MM.1S (cell line): Measurements from ENCODE around the gene POLD1.

ENCODE experiments used
- DNase-seq: peaks from one replicate; pipeline ENCODE4 v3.0.0-alpha.2; 2015
- H2AFZ ChIP-seq: fragments of 300-600 bp; sonication (generic); 2 replicates; pipeline ENCODE4 v1.6.0; 2016; ENCODE audit warnings: antibody characterized with exemption, low read length
- H3F3A ChIP-seq: fragments of 300-600 bp; sonication (generic); 2 replicates; pipeline ENCODE4 v1.6.1; 2016; ENCODE audit warnings: mild to moderate bottlenecking, antibody characterized with exemption, low read length, moderate library complexity, mixed read lengths; ENCODE audit not compliant: insufficient read depth
- H3K27ac ChIP-seq: fragments of 300-600 bp; sonication (generic); 2 replicates; pipeline ENCODE4 v1.5.1; 2016; ENCODE audit warnings: mild to moderate bottlenecking, low read length
- H3K27me3 ChIP-seq: fragments of 300-600 bp; sonication (generic); replicated peaks from 2 replicates; pipeline ENCODE4 v1.6.0; 2016; ENCODE audit warnings: low read length; ENCODE audit not compliant: insufficient read depth
- H3K36me3 ChIP-seq: fragments of 300-600 bp; sonication (generic); replicated peaks from 2 replicates; pipeline ENCODE4 v1.6.1; 2016; ENCODE audit warnings: mild to moderate bottlenecking, low read length, mixed read lengths; ENCODE audit not compliant: insufficient read depth
- H3K4me1 ChIP-seq: fragments of 300-600 bp; sonication (generic); 2 replicates; pipeline ENCODE4 v1.6.1; 2016; ENCODE audit warnings: low read length, mixed read lengths
- H3K4me2 ChIP-seq: fragments of 300-600 bp; sonication (generic); 2 replicates; pipeline ENCODE4 v1.6.0; 2016; ENCODE audit warnings: low read depth, low read length
- H3K4me3 ChIP-seq: fragments of 300-600 bp; sonication (generic); 2 replicates; pipeline ENCODE4 v1.5.1; 2016; ENCODE audit warnings: low read length, mixed read lengths
- H3K79me2 ChIP-seq: fragments of 300-600 bp; sonication (generic); 2 replicates; pipeline ENCODE4 v1.6.1; 2016; ENCODE audit warnings: mixed run types, low read length, mixed read lengths
- H3K9ac ChIP-seq: fragments of 300-600 bp; sonication (generic); 2 replicates; pipeline ENCODE4 v1.6.1; 2016; ENCODE audit warnings: low read length, mixed read lengths
- H3K9me2 ChIP-seq: fragments of 300-600 bp; sonication (generic); replicated peaks from 2 replicates; pipeline ENCODE4 v1.6.1; 2016; ENCODE audit warnings: mild to moderate bottlenecking, low read length, mixed read lengths; ENCODE audit not compliant: insufficient read depth
- H3K9me3 ChIP-seq: fragments of 300-600 bp; sonication (generic); replicated peaks from 2 replicates; pipeline ENCODE4 v1.6.1; 2016; ENCODE audit warnings: mild to moderate bottlenecking, low read length, mixed read lengths; ENCODE audit not compliant: insufficient read depth
- H4K20me1 ChIP-seq: fragments of 300-600 bp; sonication (generic); 2 replicates; pipeline ENCODE4 v1.6.1; 2016; ENCODE audit warnings: mild to moderate bottlenecking, low read length, moderate library complexity, mixed read lengths; ENCODE audit not compliant: insufficient read depth
- CTCF ChIP-seq: fragments of 300-600 bp; sonication (generic); IDR thresholded peaks from 2 replicates; pipeline ENCODE4 v1.5.1; 2016; ENCODE audit warnings: antibody characterized with exemption, low read length, mixed read lengths
- EZH2 ChIP-seq: fragments of 300-600 bp; sonication (generic); optimal IDR thresholded peaks from 2 replicates; pipeline ENCODE3; 2017; ENCODE audit warnings: low read depth, mild to moderate bottlenecking, antibody characterized with exemption, low read length, mixed read lengths
- EZH2phosphoT487 ChIP-seq: fragments of 300-600 bp; sonication (generic); IDR thresholded peaks from 2 replicates; pipeline ENCODE4 v1.6.1; 2018; ENCODE audit warnings: antibody characterized with exemption, low read length

POLD1 gene

GRCh38 chr19:50365434-50366306, 18.5 kb upstream of the POLD1 start, which contains the start of gene NAPSA:
NAPSA (minus strand) TSS chr19:50365639; CDS start chr19:50365621, 18 bp downstream.
- H3K4me3 ChIP-seq, result no peak within 1 kb of the TSS

GRCh38 chr19:50368649-50369570, 15.2 kb upstream of the POLD1 start:
- H3K27ac ChIP-seq, result no peak overlapping the region
- no peaks in the 10 kb centered on the region for H3K9me2 ChIP-seq
- H3K27me3 ChIP-seq, result peaks cover 24% of the 10 kb centered on the region
- peak overlapping the region; percentile 57 for H3K4me3 ChIP-seq
- peak overlapping the region; percentile 74 for H2AFZ ChIP-seq
- peaks cover 5% of the 10 kb centered on the region; the same call in 1 of the 2 replicates for H3K4me1 ChIP-seq
- H3K9ac ChIP-seq, result peak overlapping the region; percentile 50; the same call in 1 of the 2 replicates
- DNase-seq, result peak; percentile 76
- H3K9me3 ChIP-seq, result no peaks in the 10 kb centered on the region
- H3K36me3 ChIP-seq, result no peaks in the 10 kb centered on the region
- H3F3A ChIP-seq, result no peaks in the 10 kb centered on the region
- peak overlapping the region; percentile 73 for H3K4me2 ChIP-seq
- peak; percentile 81 for TF ChIP-seq CTCF
- TF ChIP-seq EZH2, result no peak
- TF ChIP-seq EZH2phosphoT487, result no peak
- H3K79me2 ChIP-seq, result no peaks in the 10 kb centered on the region
- no peaks in the 10 kb centered on the region for H4K20me1 ChIP-seq

More at GRCh38 chr19:50365434-50366306, 18.5 kb upstream of the POLD1 start, which contains the start of gene NAPSA:
- Histone ChIP-seq H3F3A (no peaks in the 10 kb centered on the region), H3K79me2 (no peaks in the 10 kb centered on the region), H2AFZ (no peak within 1 kb of the TSS), H3K27me3 (peaks cover 55% of the 10 kb centered on the region), H3K4me2 (no peak within 1 kb of the TSS), H3K9me3 (no peaks in the 10 kb centered on the region), H3K9ac (no peak within 1 kb of the TSS), H3K27ac (no peak within 1 kb of the TSS), H3K9me2 (no peaks in the 10 kb centered on the region), H3K4me1 (peaks cover 5% of the 10 kb centered on the region; the same call in 1 of the 2 replicates), H4K20me1 (no peaks in the 10 kb centered on the region), H3K36me3 (no peaks in the 10 kb centered on the region)
- TF ChIP-seq EZH2phosphoT487, result no peak
- TF ChIP-seq CTCF, result no peak
- TF ChIP-seq EZH2, result no peak
- DNase-seq, result peak; percentile 7

GRCh38 chr19:50371914-50372475, 12.2 kb upstream of the POLD1 start:
- H3K4me3 ChIP-seq, result no peak overlapping the region
- no peaks in the 10 kb centered on the region for H3K9me2 ChIP-seq
- DNase-seq, result no peak
- no peaks in the 10 kb centered on the region for H4K20me1 ChIP-seq
- H3K9me3 ChIP-seq, result no peaks in the 10 kb centered on the region
- no peak overlapping the region for H3K27ac ChIP-seq
- H3K9ac ChIP-seq, result no peak overlapping the region
- H3K4me1 ChIP-seq, result no peaks in the 10 kb centered on the region
- H3K27me3 ChIP-seq, result peaks cover 6% of the 10 kb centered on the region
- H3K79me2 ChIP-seq, result peaks cover under 1% of the 10 kb centered on the region; the same call in 1 of the 2 replicates
- TF ChIP-seq CTCF, result no peak
- no peak overlapping the region for H2AFZ ChIP-seq
- H3F3A ChIP-seq, result 0 out of 2 replicates have a peak, but pooled peaks cover 2% of the 10 kb centered on the region
- no peaks in the 10 kb centered on the region for H3K36me3 ChIP-seq
- H3K4me2 ChIP-seq, result no peak overlapping the region
